Measurements from ENCODE around the gene PES1.
"Not testable (repeated sequence)": the region's sequence is repeated elsewhere in the genome, so short reads cannot be mapped to it uniquely, and the experiment has no call there.

DNA sequence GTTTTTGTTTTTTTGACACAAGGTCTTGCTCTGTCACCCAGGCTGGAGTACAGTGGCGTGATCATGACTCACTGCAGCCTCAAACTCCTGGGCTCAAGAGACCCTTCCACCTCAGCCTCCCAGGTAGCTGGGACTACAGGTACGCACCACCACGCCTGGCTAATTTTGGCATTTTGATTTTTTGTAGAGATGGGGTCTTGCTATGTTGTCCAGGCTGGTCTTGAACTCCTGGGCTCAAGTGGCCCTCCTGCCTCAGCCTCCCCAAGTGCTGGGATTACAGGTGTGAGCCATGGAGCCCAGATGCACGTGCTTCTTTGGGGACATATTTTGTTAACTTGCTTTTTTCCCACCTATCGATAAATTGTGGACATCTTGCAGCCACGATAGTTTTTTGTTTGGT, 24.4 kb downstream of the PES1 start:
- TF ChIP-seq CTCF, POLR2A (IDR thresholded peaks at IDR 0.05): not testable (repeated sequence)

All from testis (tissue), 2 donors.